Mesenchymal stem cell (in vitro differentiated cells and primary cell): ENCODE results near the gene CHST3.
"Not testable (repeated sequence)": the region's sequence is repeated elsewhere in the genome, so short reads cannot be mapped to it uniquely, and the experiment has no call there.

ENCODE experiments used
- DNase-seq: peaks from one replicate; pipeline ENCODE4 v3.0.0-alpha.2; 2013
- H2AFZ ChIP-seq: one replicate; pipeline ENCODE4 v1.6.1; 2013; ENCODE audit warnings: low read depth, mild to moderate bottlenecking, control low read depth, inconsistent platforms, low read length, moderate library complexity
- H2AK5ac ChIP-seq: 2 replicates; pipeline ENCODE4 v1.6.1; 2013; ENCODE audit warnings: low read length, moderate library complexity, mild to moderate bottlenecking, inconsistent platforms; ENCODE audit not compliant: severe bottlenecking
- H2BK120ac ChIP-seq: one replicate; pipeline ENCODE4 v1.6.1; 2013; ENCODE audit warnings: low read depth, mild to moderate bottlenecking, inconsistent platforms, low read length, moderate library complexity
- H2BK12ac ChIP-seq, 2 experiments: one replicate each; pipeline ENCODE4 v1.6.1; 2013; ENCODE audit warnings: inconsistent platforms in 2 of 2, low read length in 2 of 2, mild to moderate bottlenecking in 2 of 2, moderate library complexity in 2 of 2, control low read depth in 1 of 2
- H2BK15ac ChIP-seq: one replicate; pipeline ENCODE4 v1.6.1; 2013; ENCODE audit warnings: mild to moderate bottlenecking, low read depth, inconsistent platforms; ENCODE audit not compliant: poor library complexity, severe bottlenecking
- H2BK5ac ChIP-seq: 2 replicates; pipeline ENCODE4 v1.6.1; 2013; ENCODE audit warnings: low read depth, mild to moderate bottlenecking, low read length, control low read depth, inconsistent platforms; ENCODE audit not compliant: poor library complexity, severe bottlenecking
- H3K14ac ChIP-seq, 2 experiments: one replicate each; pipeline ENCODE4 v1.6.1; 2013; ENCODE audit warnings: inconsistent platforms in 2 of 2, low read length in 2 of 2, control low read depth in 1 of 2, mild to moderate bottlenecking in 1 of 2, moderate library complexity in 1 of 2
- H3K18ac ChIP-seq, 2 experiments: one replicate each; pipeline ENCODE4 v1.6.1; 2013; ENCODE audit warnings: inconsistent platforms in 2 of 2, low read length in 2 of 2, control low read depth in 1 of 2, low read depth in 1 of 2, mild to moderate bottlenecking in 1 of 2
- H3K23ac ChIP-seq, 2 experiments: one replicate each; pipeline ENCODE4 v1.6.1; 2013; ENCODE audit warnings: inconsistent platforms in 2 of 2, low read length in 2 of 2, mild to moderate bottlenecking in 2 of 2, moderate library complexity in 2 of 2, control low read depth in 1 of 2
- H3K27ac ChIP-seq: 2 replicates; pipeline ENCODE4 v1.5.1; 2013; ENCODE audit warnings: mild to moderate bottlenecking, moderate library complexity, low read length, control low read depth, inconsistent platforms; ENCODE audit not compliant: poor library complexity, severe bottlenecking
- H3K27me3 ChIP-seq, 2 experiments: 2 replicates each; pipeline versions ENCODE4 v1.6.1 to v1.7.0; 2013; ENCODE audit warnings: low read length in 2 of 2, mild to moderate bottlenecking in 2 of 2, moderate library complexity in 2 of 2, control low read depth in 1 of 2, inconsistent platforms in 1 of 2; ENCODE audit not compliant: control insufficient read depth in 1 of 2, insufficient read depth in 1 of 2
- H3K36me3 ChIP-seq, 2 experiments: 2 replicates each; pipeline versions ENCODE4 v1.6.1 to v1.7.0; 2013; ENCODE audit warnings: low read length in 2 of 2, control low read depth in 1 of 2, inconsistent platforms in 1 of 2, low read depth in 1 of 2, mild to moderate bottlenecking in 1 of 2; ENCODE audit not compliant: insufficient read depth in 2 of 2, control insufficient read depth in 1 of 2
- H3K4ac ChIP-seq, 2 experiments: one replicate each; pipeline ENCODE4 v1.6.1; 2013; ENCODE audit warnings: inconsistent platforms in 2 of 2, low read length in 2 of 2, mild to moderate bottlenecking in 2 of 2, moderate library complexity in 2 of 2, control low read depth in 1 of 2, low read depth in 1 of 2
- H3K4me1 ChIP-seq: 2 replicates; pipeline ENCODE4 v1.6.1; 2013; ENCODE audit warnings: low read depth, low read length, control low read depth; ENCODE audit not compliant: control insufficient read depth, insufficient read depth
- H3K4me2 ChIP-seq: 2 replicates; pipeline ENCODE4 v1.6.1; 2013; ENCODE audit warnings: low read length, mild to moderate bottlenecking, inconsistent platforms; ENCODE audit not compliant: poor library complexity, severe bottlenecking
- H3K4me3 ChIP-seq, 2 experiments: 2 replicates each; pipeline versions ENCODE4 v1.5.1 to v1.7.0; 2013; ENCODE audit warnings: low read length in 2 of 2, mild to moderate bottlenecking in 2 of 2, control low read depth in 1 of 2, low read depth in 1 of 2; ENCODE audit not compliant: insufficient read depth in 1 of 2
- H3K79me1 ChIP-seq: replicated peaks from 2 replicates; pipeline ENCODE4 v1.6.1; 2013; ENCODE audit warnings: mild to moderate bottlenecking, control low read depth, low read length, inconsistent platforms; ENCODE audit not compliant: poor library complexity, severe bottlenecking
- H3K9ac ChIP-seq: 2 replicates; pipeline ENCODE4 v1.7.0; 2013; ENCODE audit warnings: mild to moderate bottlenecking, low read length, moderate library complexity
- H3K9me3 ChIP-seq: 2 replicates; pipeline ENCODE4 v1.7.0; 2013; ENCODE audit warnings: mild to moderate bottlenecking, low read length; ENCODE audit not compliant: control insufficient read depth
- H4K8ac ChIP-seq: one replicate; pipeline ENCODE4 v1.6.1; 2013; ENCODE audit warnings: inconsistent platforms, mild to moderate bottlenecking, low read length, moderate library complexity
- H4K91ac ChIP-seq: one replicate; pipeline ENCODE4 v1.6.1; 2013; ENCODE audit warnings: mild to moderate bottlenecking, low read length, inconsistent platforms
- WGBS: methylation state at CpG from one replicate; pipeline ENCODE4 v1.1.7; 2013; ENCODE audit warnings: mixed read lengths; 5-methylcytosine and 5-hydroxymethylcytosine counted together

CHST3 gene

DNA sequence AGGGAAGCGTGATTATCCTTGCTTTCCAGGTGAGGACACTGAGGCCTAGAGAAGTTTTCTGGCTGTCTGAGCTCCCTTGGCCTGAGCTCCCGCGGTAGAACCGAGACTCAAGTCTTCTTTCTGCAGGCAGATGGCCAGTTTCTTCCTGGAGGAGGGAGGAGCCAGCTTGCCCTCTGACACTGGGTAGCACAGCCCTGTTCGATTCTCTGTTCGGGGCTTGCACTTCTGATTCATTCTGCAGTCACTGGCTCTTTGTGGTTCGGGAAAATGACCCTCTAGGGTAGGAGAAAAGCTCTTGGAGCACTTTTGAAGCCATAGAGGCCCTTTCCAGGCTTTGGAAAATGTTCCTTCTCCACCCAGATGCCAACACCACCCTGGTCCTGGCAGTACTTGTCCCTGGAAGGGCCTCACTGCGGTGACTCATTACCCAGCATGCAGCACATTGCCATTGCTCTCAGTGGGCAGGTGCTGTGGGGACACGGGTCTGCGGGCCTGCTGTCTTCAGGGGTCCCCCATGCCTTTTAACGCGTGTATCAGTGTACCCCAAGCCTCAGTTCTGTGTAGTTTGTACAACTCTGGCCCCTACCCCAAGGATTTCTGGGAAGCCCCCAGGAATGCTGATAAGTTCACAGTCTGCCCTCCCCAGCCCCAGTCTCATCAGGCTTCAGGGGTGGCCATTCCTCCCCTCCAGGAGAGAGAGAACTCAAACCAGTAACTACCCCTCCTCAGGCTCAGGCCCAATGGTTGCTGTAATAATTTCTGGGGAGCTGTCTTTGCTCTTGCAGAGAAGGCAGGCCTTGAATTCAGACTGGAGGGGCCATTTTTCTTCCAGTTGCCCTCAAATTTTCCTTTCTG, 11.9 kb downstream of the CHST3 start:
- H3K4me1 ChIP-seq, result peaks cover 50% of the 10 kb centered on the region
- H3K14ac ChIP-seq, result peak overlapping the region in 1 of 2 experiments; percentile 96
- peak overlapping the region; percentile 48 to 59 for H2BK12ac ChIP-seq
- H4K8ac ChIP-seq, result peak overlapping the region; percentile 90
- peak; percentile 83 for DNase-seq
- whole genome bisulfite sequencing, result 40% methylated on average over 12 of the region's 12 CpGs
- peak overlapping the region in 1 of 2 experiments; percentile 47 for H3K4me3 ChIP-seq
- peak overlapping the region; percentile 85 to 87 for H3K18ac ChIP-seq
- peak overlapping the region; percentile 70 for H3K9ac ChIP-seq
- H3K23ac ChIP-seq, result peak overlapping the region in 1 of 2 experiments; percentile 15
- H3K27ac ChIP-seq, result peak overlapping the region; percentile 70
- H3K36me3 ChIP-seq, result peaks cover 4 to 15% of the 10 kb centered on the region in 2 experiments
- H4K91ac ChIP-seq, result peak overlapping the region; percentile 96
- no peak overlapping the region for H2BK5ac ChIP-seq
- no peaks in the 10 kb centered on the region for H3K27me3 ChIP-seq
- H2AFZ ChIP-seq, result peak overlapping the region; percentile 32
- no peaks in the 10 kb centered on the region for H3K9me3 ChIP-seq
- peak overlapping the region; percentile 80 for H2BK15ac ChIP-seq
- H3K4me2 ChIP-seq, result no peak overlapping the region
- peak overlapping the region; percentile 61 for H2AK5ac ChIP-seq
- H3K4ac ChIP-seq, result peak overlapping the region; percentile 64 to 91
- H3K79me1 ChIP-seq, result peaks cover 47% of the 10 kb centered on the region
- peak overlapping the region; percentile 73 for H2BK120ac ChIP-seq

DNA sequence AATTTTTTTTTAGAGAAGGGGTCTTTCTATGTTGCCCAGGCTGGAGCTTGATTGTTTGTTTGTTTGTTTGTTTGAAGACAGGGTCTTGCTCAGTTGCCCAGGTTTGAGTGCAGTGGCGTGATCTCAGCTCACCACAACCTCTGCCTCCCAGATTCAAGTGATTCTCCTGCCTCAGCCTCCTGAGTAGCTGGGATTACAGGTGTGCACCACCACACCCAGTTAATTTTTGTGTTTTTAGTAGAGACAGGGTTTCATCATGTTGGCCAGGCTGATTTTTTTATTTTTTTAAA, 13.4 kb downstream of the CHST3 start:
- not testable (repeated sequence) for H2AFZ ChIP-seq, H3K4ac ChIP-seq, H2BK15ac ChIP-seq, H3K27ac ChIP-seq, H3K4me2 ChIP-seq, H3K23ac ChIP-seq, DNase-seq, H3K9ac ChIP-seq, H2AK5ac ChIP-seq, H3K36me3 ChIP-seq, H4K8ac ChIP-seq, H3K14ac ChIP-seq, H2BK12ac ChIP-seq, H4K91ac ChIP-seq, H3K27me3 ChIP-seq, H3K4me3 ChIP-seq, H2BK120ac ChIP-seq, H2BK5ac ChIP-seq, H3K9me3 ChIP-seq, H3K18ac ChIP-seq
- H3K79me1 ChIP-seq, result peaks cover 49% of the 10 kb centered on the region
- H3K4me1 ChIP-seq, result peaks cover 50% of the 10 kb centered on the region
- no CpG with 5 or more reads among the region's 1 CpG for WGBS

DNA sequence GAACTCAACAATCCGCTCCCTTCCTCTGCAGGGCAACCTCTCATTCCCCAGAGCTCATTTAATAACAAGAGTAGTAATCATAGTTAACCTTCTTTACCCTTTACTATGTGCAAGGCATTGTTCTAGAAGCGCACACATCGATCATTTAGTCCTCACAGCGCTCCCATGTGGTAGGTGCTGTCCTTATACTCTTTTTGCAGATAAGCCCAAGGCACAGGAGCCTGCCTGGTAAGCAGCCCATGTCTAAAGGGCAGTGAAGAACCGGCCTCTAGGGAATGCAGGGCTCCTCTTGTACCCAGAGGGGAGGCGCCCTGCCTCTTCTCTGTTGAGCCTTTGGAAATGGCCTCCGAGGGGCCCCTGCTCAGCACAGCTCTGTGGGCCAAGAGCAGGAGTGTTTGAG, 14.3 kb downstream of the CHST3 start:
- Histone ChIP-seq H3K36me3 (peaks cover 0 to 5% of the 10 kb centered on the region in 2 experiments), H3K9me3 (no peaks in the 10 kb centered on the region), H2AK5ac (peak overlapping the region; percentile 49), H3K4me1 (peaks cover 48% of the 10 kb centered on the region), H3K9ac (no peak overlapping the region), H2BK15ac (peak overlapping the region; percentile 40), H4K91ac (no peak overlapping the region), H2AFZ (no peak overlapping the region), H3K4me2 (no peak overlapping the region), H2BK5ac (no peak overlapping the region), H2BK120ac (peak overlapping the region; percentile 3), H3K4me3 (no peak overlapping the region), H3K14ac (no peak overlapping the region), H3K4ac (no peak overlapping the region), H3K79me1 (peaks cover 45% of the 10 kb centered on the region), H3K27me3 (no peaks in the 10 kb centered on the region), H4K8ac (peak overlapping the region; percentile 24), H2BK12ac (peak overlapping the region; percentile 59 to 67), H3K23ac (no peak overlapping the region), H3K27ac (no peak overlapping the region), H3K18ac (no peak overlapping the region)
- WGBS, result 83% methylated on average over 7 of the region's 7 CpGs
- DNase-seq, result no peak

DNA sequence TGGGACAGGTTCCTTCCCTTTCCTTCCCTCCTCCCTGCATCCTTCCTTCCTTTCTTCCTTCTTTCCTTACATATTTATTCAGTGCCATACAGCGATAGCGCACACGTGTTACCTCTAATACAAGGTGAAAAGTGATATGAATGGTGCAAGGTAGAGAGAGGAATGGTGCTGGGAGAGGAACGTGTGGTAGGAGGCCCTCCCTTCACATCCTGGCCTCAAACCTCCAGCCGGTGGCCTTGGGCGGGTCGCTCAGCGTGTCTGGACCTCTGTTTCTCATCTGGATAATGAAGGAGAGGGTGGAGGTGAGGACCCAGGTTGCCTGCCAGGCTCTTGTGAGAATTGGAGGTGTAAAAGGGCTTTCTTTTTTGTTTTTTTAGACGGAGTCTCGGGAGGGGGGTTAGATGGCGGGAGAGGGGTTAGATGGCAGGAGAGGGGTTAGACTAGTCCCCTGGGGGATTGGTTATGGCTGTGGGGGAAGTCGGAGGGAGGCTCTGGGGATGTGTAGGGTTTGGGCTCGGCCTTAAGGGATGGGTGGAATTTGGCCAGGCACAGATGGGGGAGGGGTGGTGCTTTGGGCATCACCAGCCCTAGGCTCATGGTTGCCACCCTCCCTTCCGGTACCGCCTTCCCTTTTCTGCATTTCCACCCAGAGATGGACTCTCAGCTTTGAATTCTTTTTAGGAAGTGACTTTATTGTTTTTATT, 14.9 kb downstream of the CHST3 start:
- peaks cover 44% of the 10 kb centered on the region for H3K4me1 ChIP-seq
- DNase-seq, result no peak
- H3K9me3 ChIP-seq, result no peaks in the 10 kb centered on the region
- H2BK15ac ChIP-seq, result no peak overlapping the region
- no peak overlapping the region for H4K8ac ChIP-seq
- H3K4me2 ChIP-seq, result no peak overlapping the region
- H3K79me1 ChIP-seq, result peaks cover 39% of the 10 kb centered on the region
- no peak overlapping the region for H3K4me3 ChIP-seq
- H3K27ac ChIP-seq, result no peak overlapping the region
- no peak overlapping the region for H2AFZ ChIP-seq
- H4K91ac ChIP-seq, result no peak overlapping the region
- no peak overlapping the region for H3K18ac ChIP-seq
- H2AK5ac ChIP-seq, result no peak overlapping the region
- H3K4ac ChIP-seq, result no peak overlapping the region
- no peak overlapping the region for H3K14ac ChIP-seq
- H3K36me3 ChIP-seq, result peaks cover 0 to 5% of the 10 kb centered on the region in 2 experiments
- no peaks in the 10 kb centered on the region for H3K27me3 ChIP-seq
- H3K23ac ChIP-seq, result no peak overlapping the region
- WGBS, result 93% methylated on average over 10 of the region's 15 CpGs
- peak overlapping the region; percentile 3 for H2BK120ac ChIP-seq
- peak overlapping the region; percentile 67 for H3K9ac ChIP-seq
- H2BK5ac ChIP-seq, result no peak overlapping the region
- peak overlapping the region in 1 of 2 experiments; percentile 59 for H2BK12ac ChIP-seq
